Muscle of leg (tissue), 9 donors: Measurements from ENCODE around the gene FAAP100. TPM values are rescaled to one million over a fixed set of nuclear protein-coding genes. Genes with fewer than 3 reads are reported as not detected.

Experiments
- polyA plus RNA-seq, 8 donors: library from polyadenylated mRNA; unstranded; fragments of 120-200 nt; gene quantifications; one replicate each; pipeline versions ENCODE4 v1.2.1 to v1.2.3, GENCODE V29; 2013; ENCODE audit warnings: inconsistent platforms in 1 of 8, low replicate concordance in 1 of 8; ENCODE audit not compliant: insufficient read length in 8 of 8, insufficient read depth in 1 of 8
- total RNA-seq: library from RNA; stranded (reverse); fragments of 120-200 nt; gene quantifications from one replicate; pipeline ENCODE4 v1.2.4, GENCODE V29; 2013

Gene FAAP100
- total and polyA plus RNA-seq, 9 donors = 12.9 to 25.9 (median 20.4) TPM

Other genes starting within 250 kb of the FAAP100 start
- gene BAHCC1, start 156.9 kb downstream of the FAAP100 start, total RNA-seq = 6.9 TPM
- 10 to 100 TPM in 7 of 8 donors, 1 to 10 TPM in 1; 8.5 to 17.4 (median 15.6) TPM for gene BAHCC1, start 156.9 kb downstream of the FAAP100 start, polyA plus RNA-seq
- 810 TPM for gene ACTG1, start 39.6 kb downstream of the FAAP100 start, total RNA-seq
- gene ACTG1, start 39.6 kb downstream of the FAAP100 start, polyA plus RNA-seq = 1,000 to 10,000 TPM; 1,113 to 1,698 (median 1,529) TPM
- gene FSCN2, start 24.0 kb downstream of the FAAP100 start, total RNA-seq = 2.8 TPM
- 1 to 10 TPM; 1.7 to 4.8 (median 2.5) TPM for gene FSCN2, start 24.0 kb downstream of the FAAP100 start, polyA plus RNA-seq
- 31.9 TPM for gene NPLOC4, start 84.8 kb upstream of the FAAP100 start, total RNA-seq
- gene NPLOC4, start 84.8 kb upstream of the FAAP100 start, polyA plus RNA-seq = 10 to 100 TPM; 47.4 to 66.2 (median 50.4) TPM
- 0.53 TPM for gene TSPAN10, start 84.8 kb upstream of the FAAP100 start, total RNA-seq
- 1 to 10 TPM in 5 of 8 donors, under 1 TPM in 3; 0.68 to 1.7 (median 1.2) TPM for gene TSPAN10, start 84.8 kb upstream of the FAAP100 start, polyA plus RNA-seq
- gene PDE6G, start 104.2 kb upstream of the FAAP100 start, total RNA-seq = 2.6 TPM
- gene PDE6G, start 104.2 kb upstream of the FAAP100 start, polyA plus RNA-seq = 1 to 10 TPM; 1.9 to 5.8 (median 3.7) TPM
- 21.8 TPM for gene OXLD1, start 114.3 kb upstream of the FAAP100 start, total RNA-seq
- 10 to 100 TPM in 7 of 8 donors, 1 to 10 TPM in 1; 9.9 to 15.6 (median 11.4) TPM for gene OXLD1, start 114.3 kb upstream of the FAAP100 start, polyA plus RNA-seq
- gene CCDC137, start 114.4 kb upstream of the FAAP100 start, total RNA-seq = 9.1 TPM
- gene CCDC137, start 114.4 kb upstream of the FAAP100 start, polyA plus RNA-seq = 10 to 100 TPM; 13.9 to 18.0 (median 15.6) TPM
- 32.9 TPM for gene ARL16, start 131.4 kb upstream of the FAAP100 start, total RNA-seq
- gene ARL16, start 131.4 kb upstream of the FAAP100 start, polyA plus RNA-seq = 10 to 100 TPM; 25.1 to 36.8 (median 31.1) TPM
- gene HGS, start 131.7 kb upstream of the FAAP100 start, total RNA-seq = 32.0 TPM
- gene HGS, start 131.7 kb upstream of the FAAP100 start, polyA plus RNA-seq = 10 to 100 TPM; 41.0 to 64.8 (median 47.5) TPM
- 10.2 TPM for gene MRPL12, start 151.0 kb upstream of the FAAP100 start, total RNA-seq
- gene MRPL12, start 151.0 kb upstream of the FAAP100 start, polyA plus RNA-seq = 10 to 100 TPM; 49.7 to 65.8 (median 58.8) TPM
- gene SLC25A10, start 159.9 kb upstream of the FAAP100 start, total RNA-seq = 4.3 TPM
- gene SLC25A10, start 159.9 kb upstream of the FAAP100 start, polyA plus RNA-seq = 1 to 10 TPM; 3.3 to 5.3 (median 4.2) TPM